ENCODE data around the gene CELA2A. TPM values are rescaled to one million over a fixed set of nuclear protein-coding genes. Genes with fewer than 3 reads are reported as not detected.
A peak's percentile ranks its signal among the peaks of the same experiment; 100 is the strongest.

Gene CELA2A
- 1.8 TPM for total RNA-seq

DNA sequence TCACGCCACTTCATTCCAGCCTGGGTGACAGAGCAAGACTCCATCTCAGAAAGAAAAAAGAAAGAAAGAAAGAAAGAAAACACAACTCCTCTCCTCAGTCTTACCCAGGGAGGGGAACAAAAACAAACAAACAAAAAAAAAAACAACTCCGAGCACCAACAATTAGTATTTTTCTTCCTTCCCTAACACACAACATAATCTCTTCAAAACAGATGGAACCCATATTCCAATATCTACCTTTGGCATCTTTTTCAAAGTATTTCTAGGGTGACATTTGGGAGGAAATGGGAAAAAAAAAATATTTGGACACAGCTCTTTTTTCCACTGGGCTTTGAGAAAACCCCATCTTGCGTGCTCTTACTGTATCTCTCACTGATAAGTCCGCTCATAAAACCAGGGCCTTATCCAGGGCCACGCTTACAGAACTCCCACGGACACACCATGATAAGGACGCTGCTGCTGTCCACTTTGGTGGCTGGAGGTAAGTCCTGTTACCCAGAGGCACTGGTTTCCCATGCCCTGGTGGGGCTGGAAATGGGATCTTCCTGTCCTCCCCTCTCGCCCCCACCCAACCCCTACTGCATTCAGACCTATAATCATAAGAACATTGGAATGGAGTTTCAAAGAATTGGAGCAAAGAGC, at the start of gene CELA2A:
Gene CELA2A, plus strand, starts transcription at position 420 of the 642 bp plus-strand sequence. Its CDS starts 22 bp downstream, at position 442.
- DNase-seq (ENCODE audit: low spot score): no peak

DNA sequence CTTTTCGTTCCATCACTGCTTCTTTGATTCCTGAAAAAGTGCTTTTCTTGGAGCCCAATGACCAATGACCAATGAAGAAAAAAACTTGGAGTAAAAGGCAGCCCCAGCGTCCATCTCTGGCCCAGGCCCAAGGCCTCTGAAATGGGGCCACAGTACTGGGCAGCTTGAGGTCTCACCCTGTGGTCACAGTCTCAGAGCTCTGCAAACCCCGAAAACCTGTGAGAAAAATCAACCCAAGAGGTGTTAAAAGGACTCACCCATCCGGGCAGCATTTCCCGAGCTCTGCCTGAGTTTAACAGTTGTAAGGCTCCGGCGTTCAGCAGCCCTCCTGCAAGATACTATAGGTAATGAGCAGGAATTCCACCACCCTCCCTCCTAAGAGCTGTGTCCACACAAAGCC, 49.0 kb upstream of the CELA2A start:
- DNase-seq (ENCODE audit: low spot score): no peak

DNA sequence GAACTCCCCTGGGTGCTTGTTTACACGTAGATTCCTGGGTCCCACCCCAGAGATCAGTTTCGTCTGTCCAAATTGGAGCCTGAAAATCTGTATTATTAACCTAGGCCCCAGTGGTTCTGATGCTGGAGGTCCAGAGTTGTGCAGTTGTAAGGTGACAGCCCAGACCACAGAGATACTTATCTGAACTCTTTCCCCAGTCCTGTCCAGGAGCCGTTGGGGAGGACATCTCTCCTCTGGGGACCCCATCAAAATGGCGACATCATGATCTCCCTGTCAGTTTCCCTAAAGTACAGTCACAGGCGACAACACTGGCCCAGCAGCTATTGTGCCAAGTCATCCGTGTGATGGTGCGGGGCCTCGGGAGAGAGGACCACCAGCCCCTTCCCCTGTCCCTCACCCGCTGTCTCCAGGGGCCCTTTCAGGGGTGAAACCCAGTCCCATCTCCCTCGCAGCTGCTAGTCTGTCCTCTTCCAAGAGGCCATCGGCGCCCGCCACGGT, 47.6 kb upstream of the CELA2A start:
- no peak for DNase-seq (ENCODE audit: low spot score)

DNA sequence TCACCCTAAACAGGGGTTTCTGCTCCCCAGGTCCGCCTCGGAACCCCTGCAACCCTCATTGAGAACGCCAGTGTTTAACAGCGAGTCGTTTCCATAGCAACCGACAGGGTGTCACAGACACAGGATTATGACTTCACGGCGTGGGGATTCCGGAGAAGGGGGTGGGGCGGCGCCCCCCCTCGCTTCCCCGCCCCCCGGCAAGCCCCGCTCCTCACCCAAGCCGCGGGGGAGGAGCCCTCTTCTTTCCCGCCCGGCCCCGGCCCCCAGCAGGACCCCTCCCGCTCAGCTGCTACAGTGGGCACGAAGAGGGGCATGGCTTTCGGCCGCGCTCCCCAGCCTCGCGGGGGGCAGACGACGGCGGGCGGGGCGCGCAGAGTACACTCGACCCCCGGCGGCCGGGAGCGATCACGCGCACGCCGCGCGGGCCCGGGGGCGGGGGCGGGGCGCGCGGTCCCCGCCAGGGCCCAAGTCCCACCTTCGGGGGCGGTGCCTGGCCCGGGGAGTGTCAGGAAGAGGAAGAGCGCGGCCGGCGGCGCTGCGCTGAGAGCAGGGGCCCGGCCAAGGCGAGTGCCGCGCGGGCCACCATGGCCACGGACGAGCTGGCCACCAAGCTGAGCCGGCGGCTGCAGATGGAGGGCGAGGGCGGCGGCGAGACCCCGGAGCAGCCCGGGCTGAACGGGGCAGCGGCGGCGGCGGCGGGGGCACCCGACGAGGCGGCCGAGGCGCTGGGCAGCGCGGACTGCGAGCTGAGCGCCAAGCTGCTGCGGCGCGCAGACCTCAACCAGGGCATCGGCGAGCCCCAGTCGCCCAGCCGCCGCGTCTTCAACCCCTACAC, 46.9 kb upstream of the CELA2A start, which contains the start of gene EFHD2:
Gene EFHD2, plus strand, starts transcription at position 501 of the 835 bp plus-strand sequence. Its CDS starts 84 bp downstream, at position 585.
- DNase-seq (ENCODE audit: low spot score): peak; percentile 82

DNA sequence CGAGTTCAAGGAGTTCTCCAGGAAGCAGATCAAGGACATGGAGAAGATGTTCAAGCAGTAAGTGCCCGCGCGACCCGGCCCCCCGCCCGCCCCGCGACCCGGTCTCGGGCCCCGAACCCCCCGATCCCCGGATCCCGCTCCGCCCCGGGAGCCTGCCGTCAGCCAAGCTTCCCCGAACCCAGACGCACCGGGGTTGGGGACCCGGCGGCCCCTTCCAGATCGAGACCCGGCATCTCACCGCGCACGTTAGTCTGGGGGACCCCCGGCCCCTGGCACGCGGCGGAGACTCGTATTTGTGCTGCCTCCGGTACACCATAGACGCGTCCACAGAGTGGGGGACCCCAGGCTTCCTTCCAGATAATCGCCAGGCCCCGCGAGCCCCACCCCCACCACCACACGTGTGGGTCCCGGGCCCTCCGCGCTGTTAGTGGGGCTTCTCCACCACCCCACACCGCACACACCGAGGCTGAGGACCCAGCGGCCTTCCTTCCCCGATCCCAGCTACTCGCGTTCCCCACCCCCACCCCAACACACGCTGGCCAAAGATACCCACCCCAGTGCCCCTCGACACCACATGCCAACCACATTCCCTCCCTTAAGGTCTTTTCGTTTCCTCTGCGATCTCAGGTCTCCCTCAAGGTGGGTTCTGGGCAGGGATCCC, 46.2 kb upstream of the CELA2A start:
- no peak for DNase-seq (ENCODE audit: low spot score)

DNA sequence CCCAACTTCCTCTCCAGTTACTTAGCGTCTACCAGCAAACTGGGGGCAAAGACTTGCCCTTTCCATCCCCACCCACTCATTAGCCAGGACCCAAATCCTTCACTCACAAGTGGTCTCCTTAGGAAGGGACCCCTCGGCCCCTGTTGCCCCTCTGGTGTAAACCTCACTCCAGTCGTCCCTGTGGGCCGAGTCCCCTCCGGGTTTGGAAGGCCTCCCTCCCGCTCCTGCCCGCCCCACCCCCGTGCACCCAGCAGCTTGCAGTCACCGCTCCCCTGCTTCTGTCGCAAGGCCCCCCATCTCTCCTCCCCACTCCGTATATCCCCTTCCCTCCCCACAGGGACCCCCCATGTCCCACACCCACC, 45.7 kb upstream of the CELA2A start:
- DNase-seq (ENCODE audit: low spot score): no peak

DNA sequence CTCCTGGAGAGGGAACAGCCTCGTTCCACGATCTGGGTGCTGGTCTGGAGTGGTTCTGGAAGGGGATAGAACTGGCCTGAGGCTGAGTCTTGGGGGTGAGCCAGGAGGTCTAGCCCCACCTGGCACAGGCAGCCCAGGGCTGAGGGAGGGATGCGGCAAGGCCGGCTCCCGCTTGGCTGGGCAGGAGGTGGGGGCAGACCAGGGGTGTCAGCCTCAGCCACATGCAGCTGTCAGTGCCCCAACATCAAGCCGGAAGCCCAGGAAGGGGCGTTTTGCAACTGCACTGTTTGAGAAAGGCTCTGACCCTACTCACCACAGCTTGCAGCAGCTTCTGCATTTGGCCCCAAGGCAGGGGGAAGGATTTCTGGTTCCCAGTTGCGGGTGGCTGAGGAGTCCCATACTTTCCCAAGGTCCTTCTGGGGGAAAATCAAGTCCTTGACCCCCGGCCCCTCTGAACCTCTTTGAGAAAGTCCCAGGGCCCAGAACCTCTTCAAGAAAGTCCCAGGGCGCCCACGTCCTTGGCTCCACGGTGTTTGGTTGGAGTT, 44.9 kb upstream of the CELA2A start:
- no peak for DNase-seq (ENCODE audit: low spot score)

DNA sequence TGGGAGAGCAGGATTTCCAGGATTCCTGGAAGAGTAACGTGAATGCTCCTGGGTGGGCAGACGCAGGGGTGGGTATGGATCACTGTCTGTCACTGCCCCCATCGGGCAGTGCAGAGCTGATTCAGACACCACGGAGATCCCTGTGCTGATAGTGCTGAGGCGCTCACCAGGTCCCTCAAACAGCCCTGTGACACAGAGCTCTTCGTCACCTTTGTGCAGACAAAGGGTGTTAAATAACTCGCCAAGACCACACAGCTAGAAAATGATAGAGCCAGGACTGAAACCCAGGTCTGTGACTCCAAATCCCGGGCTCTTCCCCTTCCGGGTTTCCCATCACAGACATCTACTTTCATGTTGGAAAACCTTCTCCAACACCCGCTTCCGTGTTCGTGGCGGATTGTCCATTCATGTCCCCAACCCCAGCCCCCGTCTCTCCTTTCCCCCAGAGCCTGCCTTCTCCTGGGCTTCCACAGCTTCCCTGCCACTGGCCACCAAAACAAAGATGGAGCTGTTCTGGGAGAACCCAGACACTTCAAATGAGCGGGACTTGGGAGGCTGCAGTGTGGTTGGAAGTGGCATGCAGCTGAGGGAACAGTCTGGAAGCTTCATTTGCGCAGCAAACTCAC, 44.2 kb upstream of the CELA2A start:
- no peak for DNase-seq (ENCODE audit: low spot score)

DNA sequence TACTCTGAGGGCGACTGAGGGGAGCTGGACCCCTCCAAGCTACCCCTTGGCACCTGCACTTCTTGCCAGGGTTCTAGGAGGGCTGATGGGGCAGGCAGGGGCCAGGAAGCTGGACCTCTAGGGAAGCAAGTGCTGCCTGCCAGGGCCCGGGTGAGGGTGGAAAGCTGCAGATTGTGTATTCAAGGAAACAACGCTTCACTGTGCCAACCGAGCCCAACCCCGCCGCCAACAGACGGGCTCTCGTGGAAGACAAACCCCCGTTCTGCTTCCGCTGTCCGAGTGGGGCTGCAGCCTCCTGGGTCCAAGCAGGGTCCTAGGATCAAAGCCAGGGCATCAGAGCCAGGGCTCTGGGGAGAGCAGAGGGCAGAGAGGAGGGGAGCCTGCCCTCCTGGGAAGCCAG, 43.7 kb upstream of the CELA2A start:
- DNase-seq (ENCODE audit: low spot score): peak; percentile 48

DNA sequence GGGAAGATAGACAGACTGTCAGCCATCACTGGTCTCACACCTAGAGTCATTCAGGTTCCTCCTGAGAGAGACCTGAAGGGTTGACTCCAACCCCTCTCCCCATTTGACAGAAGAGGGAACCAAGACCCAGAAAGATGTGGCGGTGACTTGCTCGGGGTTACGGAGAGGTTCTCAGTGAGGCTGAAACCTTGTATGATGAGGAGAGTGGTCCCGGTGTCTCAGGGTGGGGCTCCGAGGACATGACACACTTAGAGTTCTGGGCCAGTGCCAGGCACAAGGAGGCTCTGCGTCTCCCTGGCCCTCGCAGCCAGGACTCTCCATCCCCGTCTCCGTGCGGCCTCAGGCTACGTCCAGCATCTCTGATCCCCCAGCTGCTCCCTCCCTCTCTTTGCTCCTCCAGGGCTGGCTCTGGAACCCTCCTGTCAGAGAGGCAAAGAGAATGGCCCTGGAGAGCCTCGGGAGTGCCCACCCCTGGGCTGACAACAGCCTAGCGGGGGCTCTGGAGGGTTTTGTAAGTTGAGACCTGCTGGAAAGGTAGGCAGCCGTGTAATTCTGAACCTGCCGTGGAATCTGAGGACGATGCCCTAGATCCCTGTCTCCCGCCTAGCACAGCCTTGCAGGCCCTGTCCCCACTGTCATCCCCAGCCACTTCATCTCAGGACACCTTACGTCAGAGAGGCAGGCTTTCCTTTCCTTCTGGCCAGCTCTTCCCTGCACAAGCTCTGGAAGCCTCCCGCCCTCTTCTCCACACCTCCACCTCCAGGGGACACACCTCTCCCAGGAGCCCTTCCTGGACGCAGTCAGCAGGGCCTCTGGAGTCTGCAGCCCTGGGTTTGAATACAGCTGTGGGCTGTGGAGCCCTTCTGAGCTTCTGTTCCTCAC, 42.7 kb upstream of the CELA2A start:
- DNase-seq (ENCODE audit: low spot score): no peak

DNA sequence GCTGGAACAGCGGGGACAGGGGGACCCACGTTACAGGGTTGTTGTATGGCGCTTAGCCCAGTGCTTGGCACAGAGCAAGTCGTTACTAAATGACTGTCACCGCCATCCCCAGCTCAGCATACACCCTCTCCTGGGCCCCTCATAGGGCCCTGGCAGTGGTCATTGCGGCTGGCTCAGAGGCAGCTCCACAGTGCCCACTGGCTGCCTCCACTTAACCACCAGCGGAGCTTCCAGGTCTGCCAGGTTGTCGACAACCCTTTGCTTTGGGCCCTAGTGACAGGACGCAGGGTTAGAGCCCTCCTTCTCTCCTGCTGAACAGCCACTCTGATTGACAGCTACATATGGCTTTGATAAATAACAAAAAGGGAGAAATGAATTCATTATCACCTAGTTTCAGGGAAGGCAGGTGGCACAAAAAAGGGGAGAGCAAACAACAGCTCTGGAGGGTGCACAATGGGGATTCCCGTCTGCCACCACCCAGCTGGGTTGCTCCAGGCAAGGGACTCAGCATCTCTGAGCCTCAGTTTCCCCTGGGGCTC, 42.0 kb upstream of the CELA2A start:
- DNase-seq (ENCODE audit: low spot score): no peak

DNA sequence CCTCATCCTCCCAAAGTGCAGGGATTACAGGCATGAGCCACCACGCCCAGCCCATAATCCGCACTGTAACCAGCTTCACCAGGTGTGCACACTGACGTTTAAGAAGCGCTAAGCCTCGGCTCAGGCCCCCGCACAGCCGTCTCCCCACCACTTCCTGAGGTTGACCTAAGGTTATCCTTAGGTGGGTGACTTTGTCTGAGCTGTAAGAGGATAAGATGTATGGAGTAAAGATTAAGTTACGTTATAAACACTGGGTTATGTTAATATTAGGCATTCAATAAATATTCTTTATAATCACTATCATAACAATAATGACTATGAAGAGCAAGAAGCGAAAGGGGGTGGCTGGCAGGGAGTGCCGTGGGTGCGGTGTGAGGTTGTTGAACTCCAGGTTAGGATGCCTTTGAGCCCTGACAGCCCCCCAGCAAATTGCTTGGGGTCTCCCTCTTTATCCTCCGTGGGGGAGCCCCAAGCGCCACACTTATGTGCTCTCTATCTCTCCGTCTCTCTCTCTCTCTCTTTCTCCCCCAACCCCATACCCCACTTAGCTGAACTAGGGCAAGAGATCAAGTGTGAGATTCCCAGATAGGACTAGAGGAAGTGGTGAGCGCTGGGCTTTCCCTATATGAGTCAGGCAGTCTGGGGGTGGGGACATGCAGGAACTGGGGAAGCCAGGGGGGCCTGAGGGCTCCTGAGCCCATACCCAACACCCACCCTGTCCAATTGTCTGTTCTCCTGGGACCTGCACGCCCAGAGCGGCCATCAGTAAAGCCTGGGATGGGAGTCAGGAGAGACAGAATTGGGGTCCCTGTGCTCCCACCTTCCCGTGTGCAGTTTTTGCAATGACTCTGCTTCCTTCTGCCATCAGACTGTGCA, 39.2 kb upstream of the CELA2A start:
- peak; percentile 57 for DNase-seq (ENCODE audit: low spot score)

DNA sequence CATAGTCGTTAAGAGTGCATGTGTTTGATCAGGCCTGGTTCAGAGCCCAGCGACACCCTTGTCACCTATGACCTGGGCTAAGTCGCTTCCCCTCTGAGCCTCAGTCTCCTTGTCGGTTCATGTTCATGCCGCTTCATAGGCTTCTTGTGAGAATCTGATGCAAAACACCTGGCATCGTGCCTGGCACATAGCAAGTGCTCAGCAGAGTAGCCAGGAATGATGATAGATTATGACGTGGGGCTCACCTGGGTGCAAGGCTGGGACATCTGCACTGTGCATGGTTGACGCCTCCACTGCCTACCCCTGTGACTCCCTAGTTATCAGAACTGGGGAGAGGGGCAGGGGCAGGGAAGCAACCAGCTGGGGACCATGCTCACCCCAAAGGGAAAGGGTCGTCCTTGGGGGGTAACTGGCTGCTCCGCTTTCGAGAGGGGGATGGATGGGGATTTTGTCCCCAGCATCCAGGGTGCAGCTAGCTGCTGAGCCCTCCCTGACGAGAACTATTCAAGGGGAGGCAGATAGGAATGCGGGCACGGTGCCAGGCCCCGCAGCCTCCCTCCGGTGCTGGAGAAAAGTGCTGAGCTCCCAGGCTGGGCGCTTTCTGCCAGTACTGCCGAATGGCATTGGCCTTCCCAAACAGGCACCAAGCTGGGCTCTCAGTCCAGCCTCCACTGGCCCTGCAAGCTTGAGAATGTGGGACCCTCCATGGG, 37.6 kb upstream of the CELA2A start:
- peak; percentile 70 for DNase-seq (ENCODE audit: low spot score)

DNA sequence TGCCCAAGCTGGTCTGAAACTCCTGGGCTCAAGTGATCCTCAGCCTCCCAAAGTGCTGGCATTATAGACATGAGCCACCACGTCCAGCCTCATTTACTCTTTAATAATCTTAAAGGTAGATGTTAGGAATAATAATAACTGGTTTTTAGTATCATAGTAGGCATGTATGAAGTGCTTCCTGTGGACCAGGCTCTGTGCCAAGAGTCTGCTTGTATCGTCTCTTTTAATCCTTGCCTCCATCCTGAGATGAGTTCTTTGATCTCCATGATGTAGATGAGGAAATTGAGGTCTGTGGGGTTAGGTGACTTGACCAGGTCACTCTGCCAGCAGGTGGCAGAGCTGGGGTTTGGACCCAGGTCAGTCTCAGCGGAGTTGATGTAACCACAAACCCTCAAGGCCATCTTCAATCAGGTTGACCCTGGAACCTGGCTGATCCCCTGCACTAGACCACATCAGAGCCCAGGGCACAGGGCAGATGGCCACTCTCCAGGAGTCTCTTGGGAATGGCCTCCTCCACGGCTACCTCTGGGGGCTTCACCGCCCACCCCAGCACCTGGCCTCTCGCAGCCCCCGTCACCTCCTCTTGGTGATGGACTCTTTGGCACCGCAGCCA, 35.6 kb upstream of the CELA2A start:
- DNase-seq (ENCODE audit: low spot score): no peak

DNA sequence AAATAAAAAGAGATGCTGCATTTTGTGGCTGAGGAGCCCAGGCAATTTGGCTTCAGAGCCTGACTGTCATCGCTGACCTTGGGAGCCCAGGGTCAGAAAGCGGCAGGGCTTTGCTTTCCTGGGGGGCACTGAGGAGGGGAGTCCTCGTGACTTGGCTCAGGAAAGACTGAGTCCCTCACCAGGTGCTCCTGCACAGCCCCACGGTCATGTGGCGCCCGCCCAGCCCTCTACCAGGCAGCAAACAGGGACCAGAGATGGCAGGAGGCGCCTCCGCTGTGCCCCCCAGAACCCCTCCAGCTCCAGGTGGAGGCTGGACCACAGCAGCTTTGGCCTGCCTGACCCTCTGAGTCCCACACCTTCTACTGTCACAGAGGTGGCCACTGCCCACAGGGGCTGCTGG, 33.7 kb upstream of the CELA2A start:
- no peak for DNase-seq (ENCODE audit: low spot score)

DNA sequence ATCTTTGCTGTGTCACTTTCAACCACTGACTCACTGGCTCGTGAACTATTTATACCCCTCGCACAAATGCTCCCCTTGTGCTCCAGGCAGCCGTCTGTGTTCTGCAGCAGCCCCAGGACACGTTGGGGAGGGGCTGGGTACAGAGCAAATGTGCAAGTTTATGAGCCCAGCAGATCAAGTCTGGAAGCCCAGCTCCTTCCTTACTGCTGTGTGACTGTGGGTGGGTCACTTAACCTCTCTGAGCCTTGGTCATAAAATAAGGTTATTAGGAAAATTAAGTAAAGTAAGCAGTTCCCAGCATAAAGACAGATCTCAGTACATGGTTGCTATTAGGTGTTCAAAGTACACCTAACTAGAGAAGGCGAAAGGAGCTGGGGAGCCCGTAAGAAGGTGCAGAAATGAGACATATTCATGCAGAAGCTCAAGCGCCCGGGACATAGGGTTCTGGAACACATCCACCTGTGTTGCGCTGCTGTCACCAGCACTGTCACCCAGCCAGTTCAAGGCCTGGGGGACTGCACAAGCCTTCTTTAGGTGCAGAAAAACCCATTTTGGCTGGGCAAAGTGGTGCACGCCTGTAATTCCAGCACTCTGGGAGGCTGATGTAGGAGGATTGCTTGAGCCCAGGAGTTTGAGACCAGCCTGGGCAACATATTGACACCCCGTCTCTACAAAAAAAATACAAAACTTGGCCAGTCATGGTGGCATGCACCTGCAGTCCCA, 33.0 kb upstream of the CELA2A start:
- no peak for DNase-seq (ENCODE audit: low spot score)

DNA sequence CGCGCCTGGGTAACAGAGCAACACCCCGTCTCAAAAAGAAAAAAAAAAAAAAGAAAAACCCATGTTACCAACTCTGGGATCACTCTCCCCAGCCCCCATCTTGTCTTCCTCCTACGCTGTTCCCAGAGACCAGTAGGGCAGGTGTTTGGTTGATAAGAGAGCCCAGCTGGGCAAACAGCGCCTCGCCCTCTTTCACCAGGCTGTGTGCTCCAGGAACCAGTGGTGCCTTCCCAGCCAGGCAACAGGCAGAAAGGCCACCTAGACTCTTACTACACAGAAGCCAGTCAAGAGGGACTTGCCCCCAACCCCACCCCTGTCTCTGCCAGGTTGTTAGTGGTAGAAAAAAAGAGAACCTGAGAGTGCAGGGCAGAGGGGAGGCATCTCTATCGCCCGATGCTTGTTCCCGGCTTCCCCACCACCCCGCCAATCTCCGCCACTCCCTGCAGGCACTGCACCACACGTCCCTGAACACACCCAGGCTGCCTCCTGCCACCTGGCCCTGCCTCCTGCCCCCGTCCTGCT, 32.3 kb upstream of the CELA2A start:
- DNase-seq (ENCODE audit: low spot score): peak; percentile 76

Data from mucosa of gallbladder (tissue), 1 donor.